SK-N-MC (cell line): Measurements from ENCODE around the gene INPP5A.

Source experiments
- EZH2 ChIP-seq: fragments of 200-600 bp; sonication (generic); IDR thresholded peaks from one replicate; pipeline ENCODE4 v1.6.1; 2017; ENCODE audit warnings: antibody characterized with exemption
- POLR2AphosphoS5 ChIP-seq: IDR thresholded peaks from 2 replicates; pipeline ENCODE4 v1.6.1; 2012; ENCODE audit warnings: mild to moderate bottlenecking, low read depth, low read length, borderline replicate concordance

DNA sequence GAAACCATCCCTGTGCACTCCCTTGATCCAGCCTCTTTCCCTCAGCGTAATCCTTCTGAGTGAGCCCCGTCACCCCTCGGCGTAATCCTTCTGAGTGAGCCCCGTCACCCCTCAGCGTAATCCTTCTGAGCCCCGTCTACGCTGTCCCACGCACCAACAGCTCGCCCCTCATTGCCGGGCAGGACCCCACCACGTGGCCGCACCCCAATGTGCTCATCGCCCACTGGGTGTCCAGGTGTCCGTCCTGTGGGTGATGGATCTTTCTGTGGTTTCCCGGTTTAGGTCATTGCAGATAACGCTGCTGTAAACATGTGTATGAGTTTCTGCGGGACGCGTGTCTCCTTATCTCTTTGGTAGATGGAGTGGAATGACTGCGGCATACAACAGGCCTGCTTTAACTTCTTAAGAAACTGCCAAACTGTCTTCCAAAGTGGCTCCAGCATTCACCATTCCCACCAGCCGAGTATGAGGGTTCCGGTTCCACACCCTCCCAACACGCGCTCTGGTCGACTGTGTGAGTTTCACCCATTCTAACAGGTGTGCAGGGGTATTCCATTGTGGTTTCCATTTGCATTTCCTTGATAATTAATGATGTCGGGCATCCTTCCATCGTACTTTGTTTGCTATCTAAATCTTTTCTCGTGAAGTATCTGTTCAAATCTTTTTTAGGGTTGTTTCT is 290.4 kb downstream of the INPP5A start:
- TF ChIP-seq EZH2, result no peak
- TF ChIP-seq POLR2AphosphoS5, result no peak
